Effector memory CD8-positive, alpha-beta T cell (primary cell): ENCODE results near the gene TFF3.

ENCODE experiments used
- ATAC-seq: fragments of 150-1000 bp; cut with Tn5 transposase; replicated peaks from 2 replicates; pipeline ENCODE4 v1.10.0; 2021; ENCODE audit warnings: mild to moderate bottlenecking, moderate library complexity
- DNase-seq, 3 experiments: peaks; one replicate each; pipeline ENCODE4 v3.0.0; 2021
- H3K27ac Mint-ChIP-seq, 2 donors: one replicate each; pipeline ENCODE4 v1.8.0; 2022; ENCODE audit warnings: mild to moderate bottlenecking in 2 of 2, mixed read lengths in 2 of 2, moderate library complexity in 2 of 2
- H3K27me3 Mint-ChIP-seq, 2 donors: one replicate each; pipeline ENCODE4 v1.8.0; 2022; ENCODE audit warnings: mixed read lengths in 2 of 2
- H3K36me3 Mint-ChIP-seq: one replicate; pipeline ENCODE4 v1.8.0; 2022; ENCODE audit warnings: mild to moderate bottlenecking, moderate library complexity, mixed read lengths; ENCODE audit not compliant: insufficient read depth
- H3K4me1 Mint-ChIP-seq, 2 donors: one replicate each; pipeline ENCODE4 v1.8.0; 2022; ENCODE audit warnings: low read depth in 2 of 2, mixed read lengths in 2 of 2
- H3K4me3 Mint-ChIP-seq, 2 donors: one replicate each; pipeline ENCODE4 v1.8.0; 2022; ENCODE audit warnings: mild to moderate bottlenecking in 2 of 2, mixed read lengths in 2 of 2, moderate library complexity in 2 of 2
- H3K9me3 Mint-ChIP-seq, 2 donors: one replicate each; pipeline ENCODE4 v1.8.0; 2022; ENCODE audit warnings: mixed read lengths in 2 of 2

TFF3 gene

GRCh38 chr21:42291751-42292562, 23.3 kb downstream of the TFF3 start:
- no peak overlapping the region for H3K27ac Mint-ChIP-seq
- ATAC-seq (peak; percentile 32), DNase-seq (no peak)
- no peaks in the 10 kb centered on the region for H3K9me3 Mint-ChIP-seq
- H3K4me3 Mint-ChIP-seq = no peak overlapping the region
- H3K27me3 Mint-ChIP-seq = no peaks in the 10 kb centered on the region
- H3K36me3 Mint-ChIP-seq = peaks cover 32% of the 10 kb centered on the region
- no peaks in the 10 kb centered on the region for H3K4me1 Mint-ChIP-seq

- no peak overlapping the region for H3K4me3 Mint-ChIP-seq
- H3K27me3 Mint-ChIP-seq = no peaks in the 10 kb centered on the region
- ATAC-seq = no peak
- peaks cover 32% of the 10 kb centered on the region for H3K36me3 Mint-ChIP-seq
- no peak for DNase-seq
- H3K4me1 Mint-ChIP-seq = no peaks in the 10 kb centered on the region
- H3K9me3 Mint-ChIP-seq = no peaks in the 10 kb centered on the region
- H3K27ac Mint-ChIP-seq = no peak overlapping the region
These were observed 24.0 kb downstream of the TFF3 start for GRCh38 chr21:42291003-42291750.

GRCh38 chr21:42290505-42290904, 24.7 kb downstream of the TFF3 start:
- no peaks in the 10 kb centered on the region for H3K27me3 Mint-ChIP-seq
- DNase-seq (no peak), ATAC-seq (no peak)
- H3K36me3 Mint-ChIP-seq = peaks cover 30% of the 10 kb centered on the region
- no peaks in the 10 kb centered on the region for H3K9me3 Mint-ChIP-seq
- no peaks in the 10 kb centered on the region for H3K4me1 Mint-ChIP-seq
- H3K27ac Mint-ChIP-seq = no peak overlapping the region
- H3K4me3 Mint-ChIP-seq = no peak overlapping the region

GRCh38 chr21:42289926-42290325, 25.3 kb downstream of the TFF3 start:
- Mint-ChIP-seq H3K27ac (no peak overlapping the region), H3K27me3 (no peaks in the 10 kb centered on the region), H3K36me3 (peaks cover 33% of the 10 kb centered on the region)

GRCh38 chr21:42288962-42289361, 26.2 kb downstream of the TFF3 start:
- no peaks in the 10 kb centered on the region for H3K9me3 Mint-ChIP-seq
- peaks cover 37% of the 10 kb centered on the region for H3K36me3 Mint-ChIP-seq
- no peak overlapping the region for H3K4me3 Mint-ChIP-seq
- H3K4me1 Mint-ChIP-seq = no peaks in the 10 kb centered on the region
- DNase-seq (no peak), ATAC-seq (no peak)
- H3K27me3 Mint-ChIP-seq = no peaks in the 10 kb centered on the region
- H3K27ac Mint-ChIP-seq = no peak overlapping the region

More at GRCh38 chr21:42289926-42290325, 25.3 kb downstream of the TFF3 start:
- ATAC-seq (no peak), DNase-seq (no peak)
- H3K4me3 Mint-ChIP-seq = no peak overlapping the region
- H3K9me3 Mint-ChIP-seq = no peaks in the 10 kb centered on the region
- H3K4me1 Mint-ChIP-seq = no peaks in the 10 kb centered on the region

GRCh38 chr21:42287193-42288083, 27.8 kb downstream of the TFF3 start:
- no peak overlapping the region for H3K4me3 Mint-ChIP-seq
- peaks cover 45% of the 10 kb centered on the region for H3K36me3 Mint-ChIP-seq
- peak overlapping the region; percentile 20 to 23 for H3K27ac Mint-ChIP-seq
- DNase-seq = no peak
- no peak for ATAC-seq
- H3K9me3 Mint-ChIP-seq = no peaks in the 10 kb centered on the region
- no peaks in the 10 kb centered on the region for H3K27me3 Mint-ChIP-seq
- H3K4me1 Mint-ChIP-seq = peaks cover 0 to 2% of the 10 kb centered on the region in 2 donors

- no peaks in the 10 kb centered on the region for H3K9me3 Mint-ChIP-seq
- peaks cover 54% of the 10 kb centered on the region for H3K36me3 Mint-ChIP-seq
- H3K27me3 Mint-ChIP-seq = no peaks in the 10 kb centered on the region
- H3K27ac Mint-ChIP-seq = peak overlapping the region; percentile 20 to 23
- DNase-seq (no peak), ATAC-seq (no peak)
- H3K4me3 Mint-ChIP-seq = no peak overlapping the region
- peaks cover 0 to 2% of the 10 kb centered on the region in 2 donors for H3K4me1 Mint-ChIP-seq
These were observed 28.8 kb downstream of the TFF3 start for GRCh38 chr21:42286416-42286815.

GRCh38 chr21:42285569-42286245, 29.5 kb downstream of the TFF3 start:
- Mint-ChIP-seq H3K4me3 (no peak overlapping the region), H3K4me1 (peaks cover 0 to 2% of the 10 kb centered on the region in 2 donors), H3K27me3 (no peaks in the 10 kb centered on the region), H3K27ac (peak overlapping the region; percentile 20 to 23), H3K36me3 (peaks cover 55% of the 10 kb centered on the region), H3K9me3 (no peaks in the 10 kb centered on the region)
- no peak for ATAC-seq
- no peak for DNase-seq

- Mint-ChIP-seq H3K27ac (no peak overlapping the region), H3K9me3 (no peaks in the 10 kb centered on the region), H3K27me3 (no peaks in the 10 kb centered on the region), H3K4me3 (no peak overlapping the region), H3K4me1 (peaks cover 0 to 2% of the 10 kb centered on the region in 2 donors), H3K36me3 (peaks cover 69% of the 10 kb centered on the region)
- DNase-seq (no peak), ATAC-seq (no peak)
These were observed 32.5 kb downstream of the TFF3 start for GRCh38 chr21:42282715-42283114.

GRCh38 chr21:42282021-42282420, 33.2 kb downstream of the TFF3 start:
- Mint-ChIP-seq H3K4me3 (no peak overlapping the region), H3K27me3 (no peaks in the 10 kb centered on the region), H3K9me3 (no peaks in the 10 kb centered on the region), H3K4me1 (peaks cover 0 to 2% of the 10 kb centered on the region in 2 donors), H3K27ac (peak overlapping the region in 1 of 2 donors; percentile 76), H3K36me3 (peaks cover 72% of the 10 kb centered on the region)
- ATAC-seq = no peak
- DNase-seq = no peak

GRCh38 chr21:42281181-42281680, 34.0 kb downstream of the TFF3 start:
- Mint-ChIP-seq H3K9me3 (no peaks in the 10 kb centered on the region), H3K4me1 (peaks cover 0 to 2% of the 10 kb centered on the region in 2 donors), H3K4me3 (no peak overlapping the region), H3K27ac (peak overlapping the region in 1 of 2 donors; percentile 76), H3K36me3 (peaks cover 72% of the 10 kb centered on the region), H3K27me3 (no peaks in the 10 kb centered on the region)
- DNase-seq (no peak), ATAC-seq (no peak)

- no peak overlapping the region for H3K27ac Mint-ChIP-seq
- peaks cover 0 to 2% of the 10 kb centered on the region in 2 donors for H3K4me1 Mint-ChIP-seq
- no peaks in the 10 kb centered on the region for H3K9me3 Mint-ChIP-seq
- ATAC-seq (no peak), DNase-seq (no peak)
- no peaks in the 10 kb centered on the region for H3K27me3 Mint-ChIP-seq
- no peak overlapping the region for H3K4me3 Mint-ChIP-seq
- H3K36me3 Mint-ChIP-seq = peaks cover 70% of the 10 kb centered on the region
These were observed 34.6 kb downstream of the TFF3 start for GRCh38 chr21:42280356-42281180.
